Chondrocyte (in vitro differentiated cells): ENCODE results near the gene AJAP1. TPM values are rescaled to one million over a fixed set of nuclear protein-coding genes. Genes with fewer than 3 reads are reported as not detected.

Experiments
- DNase-seq: peaks from one replicate; pipeline ENCODE4 v3.0.0; 2021; ENCODE audit warnings: mixed read lengths, low spot score
- H3K27ac Mint-ChIP-seq: one replicate; pipeline ENCODE4 v1.8.0; 2021; ENCODE audit warnings: mild to moderate bottlenecking, moderate library complexity, mixed read lengths; ENCODE audit not compliant: unreplicated experiment
- H3K27me3 Mint-ChIP-seq: 2 replicates; pipeline ENCODE4 v1.8.0; 2021; ENCODE audit warnings: low read depth, mixed read lengths
- H3K36me3 Mint-ChIP-seq: 2 replicates; pipeline ENCODE4 v1.8.0; 2021; ENCODE audit warnings: low read depth, mixed read lengths
- H3K4me1 Mint-ChIP-seq: 2 replicates; pipeline ENCODE4 v1.8.0; 2021; ENCODE audit warnings: low read depth, mild to moderate bottlenecking, mixed read lengths
- H3K4me3 Mint-ChIP-seq: one replicate; pipeline ENCODE4 v1.8.0; 2021; ENCODE audit warnings: mild to moderate bottlenecking, moderate library complexity, mixed read lengths; ENCODE audit not compliant: unreplicated experiment
- H3K9me3 Mint-ChIP-seq: 2 replicates; pipeline ENCODE4 v1.8.0; 2021; ENCODE audit warnings: low read depth, mixed read lengths
- total RNA-seq: library from RNA; stranded (reverse); gene quantifications from 3 replicates; pipeline ENCODE4 v1.2.1, GENCODE V29; 2021
- TF ChIP-seq, protein P1 (sequence below): fragments of 200-600 bp; sonication (generic); IDR thresholded peaks from 2 replicates; pipeline ENCODE4 v1.5.0; 2021; ENCODE audit warnings: antibody characterized with exemption, mild to moderate bottlenecking, moderate library complexity

Gene AJAP1
- total RNA-seq, 1 donor from 2014 or later, result not detected

- H3K27ac Mint-ChIP-seq, result no peak overlapping the region
- H3K36me3 Mint-ChIP-seq, result no peaks in the 10 kb centered on the region
- TF ChIP-seq, protein P1, sequence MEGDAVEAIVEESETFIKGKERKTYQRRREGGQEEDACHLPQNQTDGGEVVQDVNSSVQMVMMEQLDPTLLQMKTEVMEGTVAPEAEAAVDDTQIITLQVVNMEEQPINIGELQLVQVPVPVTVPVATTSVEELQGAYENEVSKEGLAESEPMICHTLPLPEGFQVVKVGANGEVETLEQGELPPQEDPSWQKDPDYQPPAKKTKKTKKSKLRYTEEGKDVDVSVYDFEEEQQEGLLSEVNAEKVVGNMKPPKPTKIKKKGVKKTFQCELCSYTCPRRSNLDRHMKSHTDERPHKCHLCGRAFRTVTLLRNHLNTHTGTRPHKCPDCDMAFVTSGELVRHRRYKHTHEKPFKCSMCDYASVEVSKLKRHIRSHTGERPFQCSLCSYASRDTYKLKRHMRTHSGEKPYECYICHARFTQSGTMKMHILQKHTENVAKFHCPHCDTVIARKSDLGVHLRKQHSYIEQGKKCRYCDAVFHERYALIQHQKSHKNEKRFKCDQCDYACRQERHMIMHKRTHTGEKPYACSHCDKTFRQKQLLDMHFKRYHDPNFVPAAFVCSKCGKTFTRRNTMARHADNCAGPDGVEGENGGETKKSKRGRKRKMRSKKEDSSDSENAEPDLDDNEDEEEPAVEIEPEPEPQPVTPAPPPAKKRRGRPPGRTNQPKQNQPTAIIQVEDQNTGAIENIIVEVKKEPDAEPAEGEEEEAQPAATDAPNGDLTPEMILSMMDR, result no peak
- no peak overlapping the region for H3K4me3 Mint-ChIP-seq
- no peaks in the 10 kb centered on the region for H3K27me3 Mint-ChIP-seq
- peaks cover 25% of the 10 kb centered on the region for H3K9me3 Mint-ChIP-seq
- H3K4me1 Mint-ChIP-seq, result no peaks in the 10 kb centered on the region
- DNase-seq, result no peak
Observed at GRCh38 chr1:4681026-4681425, 26.6 kb downstream of the AJAP1 start.

DNA sequence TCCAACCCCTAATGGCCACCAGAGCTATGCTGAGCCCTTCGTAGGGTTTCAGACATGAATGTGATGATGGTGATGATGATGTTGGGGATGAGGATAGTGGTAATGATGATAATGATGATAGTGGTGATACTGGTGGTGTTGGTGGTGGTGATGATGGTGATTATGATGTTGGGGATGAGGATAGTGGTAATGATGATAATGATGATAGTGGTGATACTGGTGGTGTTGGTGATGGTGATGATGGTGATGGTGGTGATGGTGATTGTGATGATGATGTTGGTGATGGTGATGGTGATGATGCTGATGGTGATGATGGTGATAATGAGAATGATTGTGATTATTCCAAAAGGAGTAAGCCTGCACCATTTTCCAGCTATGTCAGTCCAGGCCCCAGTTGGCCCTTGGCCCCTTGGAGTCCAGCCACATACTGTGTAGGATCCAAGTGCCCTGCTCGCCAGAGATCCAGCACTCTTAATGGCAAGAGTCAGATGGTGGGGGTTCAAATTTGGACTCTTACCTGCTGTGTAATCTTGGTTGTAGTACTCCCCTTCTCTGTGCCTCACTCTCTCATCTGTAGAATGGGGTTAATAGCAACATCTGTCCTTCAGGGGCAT, 28.3 kb downstream of the AJAP1 start:
- Mint-ChIP-seq H3K27ac (no peak overlapping the region), H3K4me1 (no peaks in the 10 kb centered on the region), H3K4me3 (no peak overlapping the region), H3K9me3 (peaks cover 25% of the 10 kb centered on the region), H3K27me3 (peaks cover 1% of the 10 kb centered on the region), H3K36me3 (no peaks in the 10 kb centered on the region)
- DNase-seq, result no peak
- TF ChIP-seq, protein P1, result no peak

DNA sequence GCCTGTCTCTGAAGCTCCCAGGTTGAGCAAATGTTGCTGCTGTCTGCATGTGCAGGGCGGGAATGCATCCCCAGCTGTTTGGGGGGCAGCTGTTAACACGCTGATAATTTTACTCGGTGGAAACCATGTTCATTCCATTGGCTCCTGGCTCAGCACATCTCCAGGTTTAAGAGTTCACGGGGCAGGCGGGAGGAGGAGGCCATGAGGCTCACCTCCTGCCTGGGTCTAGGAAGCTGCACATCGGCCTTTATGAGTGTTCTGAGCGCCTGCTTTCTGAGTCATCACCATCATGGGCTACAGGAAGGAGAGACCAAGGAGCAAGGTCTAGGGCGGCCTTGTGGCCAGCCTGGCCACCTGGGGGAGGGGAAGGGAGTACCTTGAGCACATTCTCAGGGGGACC, 29.7 kb downstream of the AJAP1 start:
- Mint-ChIP-seq H3K36me3 (no peaks in the 10 kb centered on the region), H3K27me3 (peaks cover 1% of the 10 kb centered on the region), H3K4me3 (no peak overlapping the region), H3K27ac (no peak overlapping the region), H3K9me3 (peaks cover 14% of the 10 kb centered on the region), H3K4me1 (no peaks in the 10 kb centered on the region)
- TF ChIP-seq, protein P1, result no peak
- DNase-seq, result no peak

- TF ChIP-seq, protein P1, result no peak
- H3K27me3 Mint-ChIP-seq, result peaks cover 1% of the 10 kb centered on the region
- no peaks in the 10 kb centered on the region for H3K4me1 Mint-ChIP-seq
- H3K36me3 Mint-ChIP-seq, result no peaks in the 10 kb centered on the region
- no peak for DNase-seq
- peaks cover 12% of the 10 kb centered on the region for H3K9me3 Mint-ChIP-seq
- no peak overlapping the region for H3K4me3 Mint-ChIP-seq
- H3K27ac Mint-ChIP-seq, result peak overlapping the region; percentile 36
Observed at GRCh38 chr1:4684864-4685522, 30.6 kb downstream of the AJAP1 start.

DNA sequence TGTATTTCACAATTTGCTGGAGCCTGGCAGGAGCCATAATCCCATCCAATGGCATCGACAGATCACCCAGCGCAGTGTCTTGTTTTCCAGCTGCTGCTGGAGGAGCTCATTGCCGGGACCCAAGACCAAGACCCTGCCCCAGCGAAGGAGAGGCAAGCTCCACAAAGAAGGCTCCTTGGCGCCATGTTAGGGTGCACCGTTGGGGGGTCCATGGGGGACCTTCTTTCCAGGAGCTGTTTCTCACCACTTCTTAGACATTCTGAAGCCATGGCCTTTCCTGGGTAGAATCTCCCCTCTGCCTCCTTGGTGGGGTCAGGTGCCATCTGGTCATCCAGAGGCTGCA, 31.1 kb downstream of the AJAP1 start:
- Mint-ChIP-seq H3K27me3 (peaks cover 1% of the 10 kb centered on the region), H3K27ac (no peak overlapping the region), H3K4me3 (no peak overlapping the region), H3K36me3 (no peaks in the 10 kb centered on the region), H3K4me1 (no peaks in the 10 kb centered on the region), H3K9me3 (peaks cover 11% of the 10 kb centered on the region)
- no peak for DNase-seq
- TF ChIP-seq, protein P1, result no peak
